Endodermal cell (in vitro differentiated cells): ENCODE data around the gene LPCAT4. TPM values are rescaled to one million over a fixed set of nuclear protein-coding genes. Genes with fewer than 3 reads are reported as not detected.
A peak's percentile ranks its signal among the peaks of the same experiment; 100 is the strongest.
"Not testable (repeated sequence)": the region's sequence is repeated elsewhere in the genome, so short reads cannot be mapped to it uniquely, and the experiment has no call there.

Experiments used
- DNase-seq: peaks from one replicate; pipeline ENCODE4 v3.0.0-alpha.2; 2017
- H3K27ac ChIP-seq: 2 replicates; pipeline ENCODE4 v1.5.1; 2013; ENCODE audit warnings: mild to moderate bottlenecking, low read depth, low read length, moderate library complexity
- H3K27me3 ChIP-seq: 2 replicates; pipeline ENCODE4 v1.6.1; 2013; ENCODE audit warnings: mild to moderate bottlenecking, low read length, moderate library complexity; ENCODE audit not compliant: insufficient read depth, control insufficient read depth, poor library complexity, severe bottlenecking
- H3K36me3 ChIP-seq: 2 replicates; pipeline ENCODE4 v1.7.0; 2013; ENCODE audit warnings: mild to moderate bottlenecking, low read length, moderate library complexity; ENCODE audit not compliant: control insufficient read depth, insufficient read depth
- H3K4me1 ChIP-seq: one replicate; pipeline ENCODE4 v1.7.0; 2013; ENCODE audit warnings: low read length; ENCODE audit not compliant: control insufficient read depth, insufficient read depth
- H3K4me3 ChIP-seq: 2 replicates; pipeline ENCODE4 v1.5.1; 2013; ENCODE audit warnings: mild to moderate bottlenecking, low read length, moderate library complexity
- H3K9ac ChIP-seq: 2 replicates; pipeline ENCODE4 v1.6.1; 2013; ENCODE audit warnings: mild to moderate bottlenecking, low read length, moderate library complexity; ENCODE audit not compliant: poor library complexity, severe bottlenecking; ENCODE audit errors: extremely low read depth
- H3K9me3 ChIP-seq: 2 replicates; pipeline ENCODE4 v1.6.1; 2013; ENCODE audit warnings: mild to moderate bottlenecking, low read length, moderate library complexity; ENCODE audit not compliant: control insufficient read depth
- H3K27ac Mint-ChIP-seq: 2 replicates; pipeline ENCODE4 v1.8.0; 2020; ENCODE audit warnings: mixed read lengths
- H3K27me3 Mint-ChIP-seq: 2 replicates; pipeline ENCODE4 v1.8.0; 2021; ENCODE audit warnings: mild to moderate bottlenecking, mixed read lengths; ENCODE audit not compliant: insufficient read depth
- H3K36me3 Mint-ChIP-seq: 2 replicates; pipeline ENCODE4 v1.8.0; 2020; ENCODE audit warnings: low read depth, mixed read lengths
- H3K4me1 Mint-ChIP-seq: 2 replicates; pipeline ENCODE4 v1.8.0; 2020; ENCODE audit warnings: mixed read lengths
- H3K4me3 Mint-ChIP-seq: 2 replicates; pipeline ENCODE4 v1.8.0; 2020; ENCODE audit warnings: mild to moderate bottlenecking, moderate library complexity, mixed read lengths
- H3K9me3 Mint-ChIP-seq: 2 replicates; pipeline ENCODE4 v1.8.0; 2020; ENCODE audit warnings: mild to moderate bottlenecking, mixed read lengths
- WGBS, 2 experiments: methylation state at CpG; one replicate each; pipeline versions ENCODE4 v1.1.5 to v1.1.7; 2013; ENCODE audit warnings: missing lambda C conversion rate in 2 of 2, mixed read lengths in 1 of 2; ENCODE audit not compliant: insufficient coverage in 1 of 2, insufficient read length in 1 of 2; 5-methylcytosine and 5-hydroxymethylcytosine counted together
- total RNA-seq, 2 donors: library from RNA; stranded (reverse); fragmentation: NEBNext Ultra II Directional in 1 of 2; extraction: Animal tissue kit (Norgen Biotek cat#: 25700) in 1 of 2; gene quantifications; 2 replicates in 1 of 2; 3 replicates in 1 of 2; pipeline ENCODE4 v1.2.1, GENCODE V29; 2021
- TF ChIP-seq, protein P1 (sequence below): fragments of 200-600 bp; sonication (generic); conservative IDR thresholded peaks from 2 replicates; pipeline ENCODE4 v1.5.0; 2021; ENCODE audit warnings: antibody characterized with exemption, mild to moderate bottlenecking

Gene LPCAT4
- total RNA-seq, 2 donors from 2014 or later, result 64.7 to 65.6 TPM

DNA sequence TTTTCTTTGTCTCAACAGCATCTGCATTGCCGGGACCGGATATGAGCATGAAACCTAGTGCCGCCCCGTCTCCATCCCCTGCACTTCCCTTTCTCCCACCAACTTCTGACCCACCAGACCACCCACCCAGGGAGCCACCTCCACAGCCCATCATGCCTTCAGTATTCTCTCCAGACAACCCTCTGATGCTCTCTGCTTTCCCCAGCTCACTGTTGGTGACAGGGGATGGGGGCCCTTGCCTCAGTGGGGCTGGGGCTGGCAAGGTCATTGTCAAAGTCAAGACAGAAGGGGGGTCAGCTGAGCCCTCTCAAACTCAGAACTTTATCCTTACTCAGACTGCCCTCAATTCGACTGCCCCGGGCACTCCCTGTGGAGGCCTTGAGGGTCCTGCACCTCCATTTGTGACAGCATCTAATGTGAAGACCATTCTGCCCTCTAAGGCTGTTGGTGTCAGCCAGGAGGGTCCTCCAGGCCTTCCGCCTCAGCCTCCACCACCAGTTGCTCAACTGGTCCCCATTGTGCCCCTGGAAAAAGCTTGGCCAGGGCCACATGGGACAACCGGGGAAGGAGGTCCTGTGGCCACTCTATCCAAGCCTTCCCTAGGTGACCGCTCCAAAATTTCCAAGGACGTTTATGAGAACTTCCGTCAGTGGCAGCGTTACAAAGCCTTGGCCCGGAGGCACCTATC, 18.9 kb downstream of the LPCAT4 start:
- Mint-ChIP-seq H3K36me3 (peaks cover 3% of the 10 kb centered on the region), H3K9me3 (no peaks in the 10 kb centered on the region), H3K4me3 (no peak overlapping the region), H3K27me3 (peaks cover 4% of the 10 kb centered on the region), H3K27ac (no peak overlapping the region), H3K4me1 (peaks cover 27% of the 10 kb centered on the region)
- Histone ChIP-seq H3K4me3 (no peak overlapping the region), H3K27ac (no peak overlapping the region), H3K4me1 (peaks cover 9% of the 10 kb centered on the region), H3K9me3 (no peaks in the 10 kb centered on the region), H3K9ac (no peak overlapping the region), H3K27me3 (no peaks in the 10 kb centered on the region), H3K36me3 (no peaks in the 10 kb centered on the region)
- TF ChIP-seq, protein P1, sequence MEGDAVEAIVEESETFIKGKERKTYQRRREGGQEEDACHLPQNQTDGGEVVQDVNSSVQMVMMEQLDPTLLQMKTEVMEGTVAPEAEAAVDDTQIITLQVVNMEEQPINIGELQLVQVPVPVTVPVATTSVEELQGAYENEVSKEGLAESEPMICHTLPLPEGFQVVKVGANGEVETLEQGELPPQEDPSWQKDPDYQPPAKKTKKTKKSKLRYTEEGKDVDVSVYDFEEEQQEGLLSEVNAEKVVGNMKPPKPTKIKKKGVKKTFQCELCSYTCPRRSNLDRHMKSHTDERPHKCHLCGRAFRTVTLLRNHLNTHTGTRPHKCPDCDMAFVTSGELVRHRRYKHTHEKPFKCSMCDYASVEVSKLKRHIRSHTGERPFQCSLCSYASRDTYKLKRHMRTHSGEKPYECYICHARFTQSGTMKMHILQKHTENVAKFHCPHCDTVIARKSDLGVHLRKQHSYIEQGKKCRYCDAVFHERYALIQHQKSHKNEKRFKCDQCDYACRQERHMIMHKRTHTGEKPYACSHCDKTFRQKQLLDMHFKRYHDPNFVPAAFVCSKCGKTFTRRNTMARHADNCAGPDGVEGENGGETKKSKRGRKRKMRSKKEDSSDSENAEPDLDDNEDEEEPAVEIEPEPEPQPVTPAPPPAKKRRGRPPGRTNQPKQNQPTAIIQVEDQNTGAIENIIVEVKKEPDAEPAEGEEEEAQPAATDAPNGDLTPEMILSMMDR, result no peak
- DNase-seq, result no peak
- WGBS, 2 experiments, result 84 to 95% methylated on average over 3 to 13 of the region's 13 CpGs

DNA sequence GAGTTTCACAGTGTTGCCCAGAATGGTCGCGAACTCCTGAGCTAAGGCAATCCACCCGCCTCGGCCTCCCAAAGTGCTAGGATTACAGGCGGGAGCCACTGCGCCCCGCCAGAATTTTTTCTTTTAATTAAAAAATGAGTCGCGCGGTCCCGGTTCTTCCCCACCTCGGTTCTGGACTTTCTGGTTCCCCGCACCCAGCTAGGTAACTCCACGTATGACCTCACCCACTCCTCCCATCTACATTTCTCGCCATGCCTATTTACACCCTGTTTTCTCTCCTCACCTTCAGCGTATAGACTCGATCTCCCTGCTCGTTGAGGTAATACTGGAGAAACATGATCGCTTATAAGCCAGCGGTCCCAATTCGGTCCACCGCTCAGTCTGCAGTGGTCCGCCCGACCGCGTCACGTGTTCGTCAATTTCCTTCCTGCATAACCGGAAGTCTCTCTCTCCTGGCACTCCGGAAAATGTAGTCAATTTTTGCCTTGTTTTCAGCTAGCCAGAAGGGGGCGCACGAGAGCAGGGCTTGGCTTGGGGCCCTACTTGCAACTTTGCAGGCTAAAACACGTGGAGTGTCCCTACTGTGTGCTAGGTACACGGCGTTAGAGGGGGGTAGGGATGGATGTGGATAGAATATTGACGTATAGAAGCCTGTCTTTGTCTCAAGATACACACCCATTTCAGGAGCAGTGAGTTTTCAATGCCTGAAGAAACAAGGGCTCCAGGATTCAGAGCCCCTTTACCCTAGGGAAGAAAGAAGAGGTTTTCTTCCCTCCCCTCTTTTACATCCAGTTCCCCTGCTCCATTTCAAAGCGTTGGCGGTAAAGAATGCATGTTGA, 24.0 kb downstream of the LPCAT4 start, which contains the start of the genes NOP10 and NUTM1:
Gene NOP10, minus strand, starts transcription at position 400 of the 839 bp plus-strand sequence. Its CDS starts 63 bp downstream, at position 337.
Gene NUTM1, plus strand, starts transcription at position 579 of the 839 bp plus-strand sequence. CDS start 382 bp downstream, outside the sequence.
- peak within 1 kb of the TSS; percentile 88 for H3K9ac ChIP-seq
- peak within 1 kb of the TSS; percentile 99 for H3K4me3 ChIP-seq
- no peak within 1 kb of the TSS for H3K4me3 Mint-ChIP-seq
- H3K36me3 ChIP-seq, result peaks cover 30% of the 10 kb centered on the region
- TF ChIP-seq, protein P1, result peak; percentile 97
- H3K27me3 Mint-ChIP-seq, result peaks cover under 1% of the 10 kb centered on the region
- peak; percentile 98 for DNase-seq
- 1 to 2% methylated on average over 24 to 37 of the region's 38 CpGs for WGBS, 2 experiments
- no peaks in the 10 kb centered on the region for H3K27me3 ChIP-seq
- H3K27ac Mint-ChIP-seq, result peak within 1 kb of the TSS; percentile 81
- H3K9me3 ChIP-seq, result no peaks in the 10 kb centered on the region
- peaks cover 28% of the 10 kb centered on the region for H3K36me3 Mint-ChIP-seq
- peaks cover 10% of the 10 kb centered on the region for H3K4me1 Mint-ChIP-seq
- peak within 1 kb of the TSS; percentile 82 for H3K27ac ChIP-seq
- no peaks in the 10 kb centered on the region for H3K4me1 ChIP-seq
- H3K9me3 Mint-ChIP-seq, result no peaks in the 10 kb centered on the region

DNA sequence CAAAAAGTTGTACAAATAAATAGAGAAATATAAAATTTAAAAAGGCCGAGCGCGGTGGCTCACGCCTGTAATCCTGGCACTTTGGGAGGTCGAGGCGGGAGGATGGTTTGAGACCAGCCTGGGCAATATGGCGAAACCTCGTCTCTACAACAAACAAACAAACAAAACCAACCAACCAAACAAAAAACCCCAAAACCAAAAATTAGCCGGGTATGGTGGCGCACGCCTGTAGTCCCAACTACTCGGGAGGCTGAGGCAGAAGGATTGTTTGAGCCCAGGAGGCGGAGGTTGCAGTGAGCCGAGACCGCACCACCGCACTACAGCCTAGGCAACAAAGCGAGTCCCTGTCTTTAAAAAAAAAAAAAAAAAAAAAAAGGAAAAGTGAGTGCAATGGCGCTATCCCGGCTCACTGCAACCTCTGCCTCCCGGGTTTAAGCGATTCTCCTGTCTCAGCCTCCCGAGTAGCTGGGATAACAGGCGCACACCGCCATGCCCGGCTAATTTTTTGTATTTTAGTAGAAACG, 24.7 kb downstream of the LPCAT4 start:
- peak overlapping the region; percentile 88 for H3K9ac ChIP-seq
- peaks cover 28% of the 10 kb centered on the region for H3K36me3 Mint-ChIP-seq
- H3K27me3 Mint-ChIP-seq, H3K27ac ChIP-seq, H3K9me3 ChIP-seq, H3K4me3 Mint-ChIP-seq, H3K27me3 ChIP-seq, H3K4me1 ChIP-seq, H3K9me3 Mint-ChIP-seq, DNase-seq, H3K4me1 Mint-ChIP-seq: not testable (repeated sequence)
- H3K27ac Mint-ChIP-seq, result peak overlapping the region; percentile 81
- peaks cover 30% of the 10 kb centered on the region for H3K36me3 ChIP-seq
- peak overlapping the region; percentile 99 for H3K4me3 ChIP-seq
- 31 to 40% methylated on average over 10 to 26 of the region's 26 CpGs for WGBS, 2 experiments
